Measurements from ENCODE around the gene CALU. TPM values are rescaled to one million over a fixed set of nuclear protein-coding genes. Genes with fewer than 3 reads are reported as not detected.

Gene CALU
- total RNA-seq, 1 donor from 2014 or later: 280 TPM

DNA sequence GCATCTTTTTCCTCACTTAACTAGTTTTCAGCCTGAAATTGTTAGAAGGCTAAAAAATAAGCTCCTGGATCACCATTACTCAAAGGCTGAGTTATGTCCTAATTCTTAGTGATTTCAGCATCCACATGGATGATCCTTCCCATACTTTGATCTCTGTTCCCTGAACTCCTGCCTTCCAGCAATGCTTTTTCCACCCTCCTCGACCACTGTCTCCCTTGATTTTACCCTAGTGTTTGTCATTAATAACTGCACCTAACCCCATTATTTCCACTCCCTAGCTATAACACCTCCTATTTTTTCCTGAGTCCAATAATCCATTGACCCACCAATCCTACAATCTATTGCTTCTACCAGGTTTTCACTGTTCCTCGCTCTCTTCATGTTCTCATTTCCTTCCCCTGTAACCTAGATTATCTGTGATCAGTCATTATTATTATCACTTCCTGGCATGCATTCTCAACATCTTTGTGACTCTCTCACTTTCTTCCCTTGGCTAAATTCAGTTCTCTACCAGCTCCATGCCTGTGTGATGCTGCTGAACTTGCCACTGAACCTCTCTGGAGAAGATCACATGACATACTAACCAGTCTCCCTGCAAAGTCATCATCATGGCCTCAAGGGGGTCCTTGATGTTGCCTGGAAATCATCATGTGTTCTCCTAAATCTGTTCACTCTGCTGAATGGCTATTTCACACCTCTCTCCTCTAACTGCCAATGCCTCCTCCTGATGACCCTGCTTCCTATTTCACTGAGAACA lies 6.5 kb upstream of the CALU start:
- no peaks in the 10 kb centered on the region for H3K36me3 ChIP-seq (ENCODE audit: control insufficient read depth, insufficient read depth, low read length)
- DNase-seq (ENCODE audit: low read depth): no peak
- no peak overlapping the region for H3K4me3 ChIP-seq (ENCODE audit: low read depth, low read length)
- TF ChIP-seq, protein P1, sequence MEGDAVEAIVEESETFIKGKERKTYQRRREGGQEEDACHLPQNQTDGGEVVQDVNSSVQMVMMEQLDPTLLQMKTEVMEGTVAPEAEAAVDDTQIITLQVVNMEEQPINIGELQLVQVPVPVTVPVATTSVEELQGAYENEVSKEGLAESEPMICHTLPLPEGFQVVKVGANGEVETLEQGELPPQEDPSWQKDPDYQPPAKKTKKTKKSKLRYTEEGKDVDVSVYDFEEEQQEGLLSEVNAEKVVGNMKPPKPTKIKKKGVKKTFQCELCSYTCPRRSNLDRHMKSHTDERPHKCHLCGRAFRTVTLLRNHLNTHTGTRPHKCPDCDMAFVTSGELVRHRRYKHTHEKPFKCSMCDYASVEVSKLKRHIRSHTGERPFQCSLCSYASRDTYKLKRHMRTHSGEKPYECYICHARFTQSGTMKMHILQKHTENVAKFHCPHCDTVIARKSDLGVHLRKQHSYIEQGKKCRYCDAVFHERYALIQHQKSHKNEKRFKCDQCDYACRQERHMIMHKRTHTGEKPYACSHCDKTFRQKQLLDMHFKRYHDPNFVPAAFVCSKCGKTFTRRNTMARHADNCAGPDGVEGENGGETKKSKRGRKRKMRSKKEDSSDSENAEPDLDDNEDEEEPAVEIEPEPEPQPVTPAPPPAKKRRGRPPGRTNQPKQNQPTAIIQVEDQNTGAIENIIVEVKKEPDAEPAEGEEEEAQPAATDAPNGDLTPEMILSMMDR (IDR thresholded peaks at IDR 0.05; ENCODE audit: insufficient read depth, low read length, severe bottlenecking): no peak
- FAIRE-seq: no peak
- H3K27me3 ChIP-seq (ENCODE audit: control insufficient read depth, insufficient read depth, low read length): peaks cover 2% of the 10 kb centered on the region

DNA sequence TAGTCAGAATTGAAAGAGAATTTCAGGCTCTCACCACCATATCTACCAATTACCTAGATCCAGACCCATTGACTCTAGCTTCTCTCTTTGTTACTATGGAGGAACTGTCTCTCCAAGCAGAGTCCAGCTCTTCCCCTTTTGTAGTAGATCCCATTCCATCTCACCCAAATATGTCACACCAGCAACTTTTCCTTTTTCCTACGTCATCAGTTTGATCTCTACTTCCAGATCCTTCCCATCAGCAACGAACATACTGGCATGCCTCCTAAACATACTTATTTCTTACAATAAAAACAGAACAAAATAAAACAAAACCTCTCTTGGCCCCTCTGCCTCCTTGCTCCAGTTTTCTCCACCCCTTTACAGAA lies 5.9 kb upstream of the CALU start:
- no peak for FAIRE-seq
- TF ChIP-seq, protein P1 (IDR thresholded peaks at IDR 0.05; ENCODE audit: insufficient read depth, low read length, severe bottlenecking): no peak
- peaks cover 2% of the 10 kb centered on the region for H3K27me3 ChIP-seq (ENCODE audit: control insufficient read depth, insufficient read depth, low read length)

DNA sequence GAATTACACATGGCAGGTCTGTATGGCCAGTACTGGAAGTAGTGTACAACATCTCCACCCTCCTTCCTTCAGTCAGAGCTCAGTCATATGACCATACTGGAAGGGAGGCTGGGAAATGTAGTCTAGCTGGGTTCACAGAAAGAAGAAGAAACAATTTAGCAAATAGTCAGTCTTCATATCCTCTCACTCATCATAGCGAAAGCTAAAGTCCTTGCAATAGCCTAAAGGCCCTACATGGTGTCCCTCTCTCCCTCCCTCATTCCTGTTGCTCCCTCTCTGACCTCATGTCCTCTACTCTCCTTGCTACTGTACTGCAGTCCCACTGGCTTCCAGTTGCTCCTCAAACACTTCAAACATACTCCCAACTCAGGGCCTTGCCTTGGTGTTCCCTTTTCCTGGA lies 4.3 kb upstream of the CALU start:
- DNase-seq (ENCODE audit: low read depth) (no peak), FAIRE-seq (no peak)
- TF ChIP-seq, protein P1 (IDR thresholded peaks at IDR 0.05; ENCODE audit: insufficient read depth, low read length, severe bottlenecking): no peak

More for the DNA sequence above, 5.9 kb upstream of the CALU start:
- no peak overlapping the region for H3K4me3 ChIP-seq (ENCODE audit: low read depth, low read length)
- DNase-seq (ENCODE audit: low read depth): no peak
- H3K36me3 ChIP-seq (ENCODE audit: control insufficient read depth, insufficient read depth, low read length): no peaks in the 10 kb centered on the region

DNA sequence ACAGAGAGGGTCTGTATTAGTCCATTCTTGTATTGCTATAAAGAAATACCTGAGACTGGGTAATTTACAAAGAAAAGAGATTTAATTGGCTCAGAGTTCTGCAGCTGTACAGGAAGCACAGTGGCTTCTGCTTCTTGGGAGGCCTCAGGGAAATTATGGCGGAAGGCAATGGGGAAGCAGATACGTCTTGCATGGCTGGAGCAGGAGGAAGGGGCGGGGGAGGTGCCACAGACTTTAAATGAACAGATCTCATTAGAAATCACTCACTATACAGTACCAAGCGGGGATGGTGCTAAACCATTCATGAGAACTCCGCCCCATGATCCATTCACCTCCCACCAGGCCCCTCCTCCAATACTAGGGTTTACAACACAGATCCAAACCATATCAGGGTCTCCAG lies 3.7 kb upstream of the CALU start:
- no peak for DNase-seq (ENCODE audit: low read depth)
- Histone ChIP-seq H3K4me3 (ENCODE audit: low read depth, low read length) (no peak overlapping the region), H3K36me3 (ENCODE audit: control insufficient read depth, insufficient read depth, low read length) (no peaks in the 10 kb centered on the region), H3K27me3 (ENCODE audit: control insufficient read depth, insufficient read depth, low read length) (peaks cover 2% of the 10 kb centered on the region)
- TF ChIP-seq, protein P1 (IDR thresholded peaks at IDR 0.05; ENCODE audit: insufficient read depth, low read length, severe bottlenecking): no peak
- FAIRE-seq: no peak

More for the DNA sequence above, 4.3 kb upstream of the CALU start:
- H3K4me3 ChIP-seq (ENCODE audit: low read depth, low read length): no peak overlapping the region
- peaks cover 2% of the 10 kb centered on the region for H3K27me3 ChIP-seq (ENCODE audit: control insufficient read depth, insufficient read depth, low read length)
- no peaks in the 10 kb centered on the region for H3K36me3 ChIP-seq (ENCODE audit: control insufficient read depth, insufficient read depth, low read length)

DNA sequence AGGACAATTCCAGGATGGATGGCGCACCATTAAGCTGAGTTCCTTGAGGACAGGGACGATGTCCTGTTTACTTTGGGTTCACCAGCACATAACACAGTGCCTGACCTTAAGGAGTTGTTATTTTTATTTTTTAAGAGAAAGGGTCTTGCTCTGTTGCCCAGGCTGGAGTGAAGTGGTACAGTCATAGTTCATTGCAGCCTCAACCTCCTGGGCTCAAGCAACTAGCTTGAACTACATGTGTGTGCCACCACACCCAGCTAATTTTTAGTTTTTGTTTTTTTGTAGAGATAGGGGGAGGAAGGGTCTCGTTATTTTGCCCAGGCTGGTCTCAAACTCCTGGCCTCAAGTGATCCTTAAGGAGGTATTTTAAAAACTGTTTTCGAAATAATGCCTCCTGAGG lies 1.7 kb upstream of the CALU start:
- DNase-seq (ENCODE audit: low read depth) (no peak), FAIRE-seq (no peak)
- Histone ChIP-seq H3K4me3 (ENCODE audit: low read depth, low read length) (no peak overlapping the region), H3K36me3 (ENCODE audit: control insufficient read depth, insufficient read depth, low read length) (no peaks in the 10 kb centered on the region), H3K27me3 (ENCODE audit: control insufficient read depth, insufficient read depth, low read length) (no peaks in the 10 kb centered on the region)
- TF ChIP-seq, protein P1 (IDR thresholded peaks at IDR 0.05; ENCODE audit: insufficient read depth, low read length, severe bottlenecking): no peak

All from bronchial epithelial cell (primary cell).